ENCODE data around the gene GNG4.

DNA sequence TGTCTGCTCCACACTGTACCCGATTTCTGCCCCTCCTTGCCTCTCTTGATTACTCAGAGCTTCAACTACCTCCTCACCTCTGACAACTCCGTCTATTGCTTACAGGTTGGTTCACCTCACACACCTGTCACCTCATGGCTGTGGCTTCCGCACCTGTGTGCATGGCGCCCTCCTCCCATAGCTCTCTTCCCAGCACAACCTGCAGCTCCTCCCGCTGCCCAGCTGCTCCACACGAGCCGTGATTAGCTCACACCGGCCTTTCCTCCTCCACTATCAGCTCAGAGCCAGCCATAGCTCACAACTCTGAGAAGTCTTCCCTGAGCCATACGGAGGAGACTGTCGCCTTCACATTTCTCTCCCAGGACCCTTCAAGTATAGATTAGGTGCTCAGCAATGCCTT lies 67.5 kb downstream of the GNG4 start:
- TF ChIP-seq POLR2A (IDR thresholded peaks at IDR 0.05): no peak
- TF ChIP-seq, protein P1, sequence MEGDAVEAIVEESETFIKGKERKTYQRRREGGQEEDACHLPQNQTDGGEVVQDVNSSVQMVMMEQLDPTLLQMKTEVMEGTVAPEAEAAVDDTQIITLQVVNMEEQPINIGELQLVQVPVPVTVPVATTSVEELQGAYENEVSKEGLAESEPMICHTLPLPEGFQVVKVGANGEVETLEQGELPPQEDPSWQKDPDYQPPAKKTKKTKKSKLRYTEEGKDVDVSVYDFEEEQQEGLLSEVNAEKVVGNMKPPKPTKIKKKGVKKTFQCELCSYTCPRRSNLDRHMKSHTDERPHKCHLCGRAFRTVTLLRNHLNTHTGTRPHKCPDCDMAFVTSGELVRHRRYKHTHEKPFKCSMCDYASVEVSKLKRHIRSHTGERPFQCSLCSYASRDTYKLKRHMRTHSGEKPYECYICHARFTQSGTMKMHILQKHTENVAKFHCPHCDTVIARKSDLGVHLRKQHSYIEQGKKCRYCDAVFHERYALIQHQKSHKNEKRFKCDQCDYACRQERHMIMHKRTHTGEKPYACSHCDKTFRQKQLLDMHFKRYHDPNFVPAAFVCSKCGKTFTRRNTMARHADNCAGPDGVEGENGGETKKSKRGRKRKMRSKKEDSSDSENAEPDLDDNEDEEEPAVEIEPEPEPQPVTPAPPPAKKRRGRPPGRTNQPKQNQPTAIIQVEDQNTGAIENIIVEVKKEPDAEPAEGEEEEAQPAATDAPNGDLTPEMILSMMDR (IDR thresholded peaks at IDR 0.05): no peak
- TF ChIP-seq POLR2AphosphoS5 (IDR thresholded peaks at IDR 0.05): no peak
